ENCODE results near the gene ZNF506.

DNA sequence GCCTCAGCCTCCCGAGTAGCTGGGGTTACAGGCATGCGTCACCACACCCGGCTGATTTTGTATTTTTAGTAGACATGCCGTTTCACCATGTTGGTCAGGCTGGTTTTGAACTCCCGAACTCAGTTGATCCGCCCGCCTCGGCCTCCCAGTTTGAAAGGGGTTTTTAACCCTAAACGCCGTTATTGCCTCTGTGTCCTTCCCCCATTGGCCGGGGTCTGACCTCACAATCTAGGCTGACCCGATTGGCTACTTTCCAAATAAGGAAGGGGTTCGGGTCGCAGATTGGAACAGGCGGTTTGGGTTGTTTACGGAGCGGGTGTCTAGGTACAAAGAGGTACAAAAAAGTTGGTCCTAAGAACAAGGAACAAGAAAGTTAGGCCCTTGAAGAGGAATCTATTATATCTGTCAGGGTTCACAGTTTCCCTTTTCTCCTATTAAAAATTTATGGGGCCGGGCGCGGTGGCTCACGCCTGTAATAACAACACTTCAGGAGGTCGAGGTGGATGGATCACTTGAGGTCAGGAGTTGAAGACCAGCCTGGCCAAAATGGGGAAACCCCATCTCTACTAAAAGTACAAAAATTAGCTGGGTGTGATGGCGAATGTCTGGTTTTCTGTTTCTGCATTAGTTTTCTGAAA lies 45.2 kb upstream of the ZNF506 start:
- TF ChIP-seq, protein P1, sequence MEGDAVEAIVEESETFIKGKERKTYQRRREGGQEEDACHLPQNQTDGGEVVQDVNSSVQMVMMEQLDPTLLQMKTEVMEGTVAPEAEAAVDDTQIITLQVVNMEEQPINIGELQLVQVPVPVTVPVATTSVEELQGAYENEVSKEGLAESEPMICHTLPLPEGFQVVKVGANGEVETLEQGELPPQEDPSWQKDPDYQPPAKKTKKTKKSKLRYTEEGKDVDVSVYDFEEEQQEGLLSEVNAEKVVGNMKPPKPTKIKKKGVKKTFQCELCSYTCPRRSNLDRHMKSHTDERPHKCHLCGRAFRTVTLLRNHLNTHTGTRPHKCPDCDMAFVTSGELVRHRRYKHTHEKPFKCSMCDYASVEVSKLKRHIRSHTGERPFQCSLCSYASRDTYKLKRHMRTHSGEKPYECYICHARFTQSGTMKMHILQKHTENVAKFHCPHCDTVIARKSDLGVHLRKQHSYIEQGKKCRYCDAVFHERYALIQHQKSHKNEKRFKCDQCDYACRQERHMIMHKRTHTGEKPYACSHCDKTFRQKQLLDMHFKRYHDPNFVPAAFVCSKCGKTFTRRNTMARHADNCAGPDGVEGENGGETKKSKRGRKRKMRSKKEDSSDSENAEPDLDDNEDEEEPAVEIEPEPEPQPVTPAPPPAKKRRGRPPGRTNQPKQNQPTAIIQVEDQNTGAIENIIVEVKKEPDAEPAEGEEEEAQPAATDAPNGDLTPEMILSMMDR (conservative IDR thresholded peaks at IDR 0.05; ENCODE audit: low read length): no peak
- no peak for TF ChIP-seq EZH2phosphoT487 (IDR thresholded peaks at IDR 0.05; ENCODE audit: borderline replicate concordance)
